GM12878 (cell line): ENCODE results near the gene MSH2. TPM values are rescaled to one million over a fixed set of nuclear protein-coding genes. Genes with fewer than 3 reads are reported as not detected.
"Not testable (repeated sequence)": the region's sequence is repeated elsewhere in the genome, so short reads cannot be mapped to it uniquely, and the experiment has no call there.

Source experiments
- ATAC-seq: fragments of 200-7000 bp; cut with Tn5 transposase; 3 replicates; pipeline ENCODE4 v1.9.1; 2020; ENCODE audit warnings: mild to moderate bottlenecking, moderate library complexity
- BruUV-seq: library from RNA; stranded (reverse); fragments of 400-500 nt; replicated peaks from 2 replicates; lab custom pipeline; 2021; lab: Mats Ljungman, UMichigan
- CTCF ChIA-PET: fragments of 300-600 bp; sonication (Branson Sonifier 250); formaldehyde crosslinking; extraction: SDS; loops from one replicate; lab custom pipeline; 2021; ENCODE audit warnings: inconsistent platforms; lab: Yijun Ruan, JAX
- POLR2A ChIA-PET: fragments of 350-600 bp; formaldehyde crosslinking; extraction: SDS; loops from one replicate; lab custom pipeline; 2021; ENCODE audit warnings: inconsistent platforms; lab: Charles Lee
- RAD21 ChIA-PET: fragments of 300-600 bp; sonication (Branson Sonifier 250); formaldehyde crosslinking; loops from one replicate; lab custom pipeline; 2023; ENCODE audit warnings: antibody characterized with exemption; ENCODE audit not compliant: unreplicated experiment; lab: Charles Lee
- SMC1A ChIA-PET: fragments of 300-600 bp; sonication (Branson Sonifier 250); formaldehyde crosslinking; loops from one replicate; lab custom pipeline; 2023; ENCODE audit not compliant: unreplicated experiment, uncharacterized antibody; lab: Charles Lee
- DNase-seq: peaks from one replicate; pipeline ENCODE4 v3.0.0-alpha.2; 2011; ENCODE audit warnings: low read depth, low spot score
- FAIRE-seq: peaks from 3 replicates; lab custom pipeline; 2011; peaks lifted over from hg19 to GRCh38; lab: Jason Lieb, UNC
- H2AFZ ChIP-seq: 2 replicates; pipeline ENCODE4 v1.6.0; 2011; ENCODE audit warnings: low read depth, low read length, control low read depth; ENCODE audit not compliant: control insufficient read depth
- H3K27ac ChIP-seq: 2 replicates; pipeline ENCODE4 v1.5.1; 2011; ENCODE audit warnings: control low read depth; ENCODE audit not compliant: control insufficient read depth, insufficient read depth
- H3K27me3 ChIP-seq, 2 experiments: replicated peaks in 1 of 2; 2 replicates each; pipeline versions ENCODE4 v1.6.0 to v1.6.1; 2011; ENCODE audit warnings: low read length in 1 of 2; ENCODE audit not compliant: control insufficient read depth in 2 of 2, insufficient read depth in 2 of 2
- H3K36me3 ChIP-seq, 2 experiments: 2 replicates each; pipeline ENCODE4 v1.5.1; 2011; ENCODE audit warnings: low read length in 1 of 2; ENCODE audit not compliant: control insufficient read depth in 2 of 2, insufficient read depth in 2 of 2
- H3K4me1 ChIP-seq: 2 replicates; pipeline ENCODE4 v1.6.1; 2011; ENCODE audit warnings: mild to moderate bottlenecking, low read length, moderate library complexity, mixed read lengths; ENCODE audit not compliant: control insufficient read depth, insufficient read depth
- H3K4me2 ChIP-seq: 2 replicates; pipeline ENCODE4 v1.6.0; 2011; ENCODE audit warnings: control low read depth; ENCODE audit not compliant: control insufficient read depth, insufficient read depth
- H3K4me3 ChIP-seq: fragments of 200-600 bp; sonication (generic); 2 replicates; pipeline ENCODE4 v1.5.1; 2016
- H3K79me2 ChIP-seq: 2 replicates; pipeline ENCODE4 v1.6.0; 2011; ENCODE audit warnings: low read length; ENCODE audit not compliant: control insufficient read depth, insufficient read depth
- H3K9ac ChIP-seq: 2 replicates; pipeline ENCODE4 v1.8.0; 2011; ENCODE audit warnings: low read length, control low read depth, mixed read lengths; ENCODE audit not compliant: control insufficient read depth, insufficient read depth
- H3K9me3 ChIP-seq: replicated peaks from 3 replicates; pipeline ENCODE4 v1.5.1; 2011; ENCODE audit warnings: mild to moderate bottlenecking, low read length; ENCODE audit not compliant: control insufficient read depth, insufficient read depth
- H4K20me1 ChIP-seq: 2 replicates; pipeline ENCODE4 v1.6.0; 2011; ENCODE audit not compliant: control insufficient read depth, insufficient read depth
- NRF1 ChIP-seq: conservative IDR thresholded peaks from 2 replicates; pipeline ENCODE4 v1.6.1; 2011; ENCODE audit warnings: mild to moderate bottlenecking, low read depth, low read length, improper control_type of control experiment
- WGBS: methylation state at CpG from one replicate; pipeline ENCODE4 v1.1.6; 2016; ENCODE audit warnings: low lambda C conversion rate; ENCODE audit not compliant: insufficient replicate concordance, insufficient coverage; ENCODE audit errors: missing lambda C conversion rate; 5-methylcytosine and 5-hydroxymethylcytosine counted together
- in situ Hi-C: fragments of 300-500 bp; cut with MboI; formaldehyde crosslinking; loops from 9 replicates; pipeline ENCODE4 v1.14.3; 2018; ENCODE audit warnings: mixed read lengths
- intact Hi-C: fragments of 100-400 bp; cut with micrococcal nuclease; formaldehyde crosslinking; loops from one replicate; pipeline ENCODE4 v1.14.2; 2022; ENCODE audit not compliant: unreplicated experiment
- polyA plus RNA-seq, 11 experiments: library from polyadenylated mRNA; depleted of rRNA in 4 of 11; unstranded in 6 of 11; stranded (reverse) in 5 of 11; fragments of >200 nt; fragmentation: Nextera tagmentation in 4 of 11; fragmentation: Illumina TruSeq in 1 of 11; extraction: Ambion mirVana in 4 of 11; extraction: Trizol in 1 of 11; gene quantifications; 1 replicate in 1 of 11; 2 replicates in 10 of 11; pipeline versions ENCODE4 v1.2.1 to v1.2.3, GENCODE V29; 2011 to 2016; ENCODE audit warnings: inconsistent platforms in 2 of 11, missing spikeins in 2 of 11, low read depth in 1 of 11
- total RNA-seq, 4 experiments: library from RNA; depleted of rRNA in 3 of 4; stranded (reverse); fragments of >200 nt in 3 of 4; fragmentation: Illumina TruSeq in 1 of 4; extraction: Trizol in 1 of 4; gene quantifications; 2 replicates each; pipeline versions ENCODE4 v1.2.1 to v1.2.3, GENCODE V29; 2013 to 2021

Gene MSH2
- total and polyA plus RNA-seq, 10 of the 15 experiments (the other 5 are each of a cell fraction or from before 2014, with no cell fraction given), result 24.3 to 94.4 (median 55.5) TPM

DNA sequence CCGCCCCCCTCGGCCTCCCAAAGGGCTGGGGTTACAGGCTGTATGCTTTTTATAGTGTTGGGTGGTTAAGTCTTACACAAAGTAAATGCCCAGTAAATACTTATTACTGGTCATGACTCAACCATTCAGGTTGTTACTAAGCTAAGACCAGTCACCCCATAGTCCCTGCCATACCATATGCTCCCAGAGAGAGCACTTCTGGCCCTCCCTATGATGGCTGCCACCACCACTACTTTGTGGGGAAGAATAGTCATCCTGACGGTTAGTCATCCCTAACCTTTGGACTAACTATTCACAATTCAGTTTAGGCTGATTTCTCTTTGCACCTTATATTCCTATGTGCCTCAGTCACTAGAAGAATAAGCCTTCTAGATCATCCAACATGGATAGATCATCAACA lies 42.0 kb upstream of the MSH2 start:
- DNase-seq (no peak), ATAC-seq (no peak)
- 44% methylated on average over 3 of the region's 3 CpGs for WGBS
- H3K4me3 ChIP-seq, result no peak overlapping the region
- H3K79me2 ChIP-seq, result no peaks in the 10 kb centered on the region
- no peaks in the 10 kb centered on the region for H3K4me1 ChIP-seq
- RAD21 ChIA-PET, result no interaction called here
- no peak overlapping the region for H3K4me2 ChIP-seq
- no peaks in the 10 kb centered on the region for H3K9me3 ChIP-seq
- BruUV-seq, result no TSS peak
- intact Hi-C loops, result no loop called here
- H2AFZ ChIP-seq, result no peak overlapping the region
- no peaks in the 10 kb centered on the region for H3K27me3 ChIP-seq
- TF ChIP-seq NRF1, result no peak
- TF ChIP-seq, all 136 proteins: peak for 0
- Histone ChIP-seq H3K36me3 (no peaks in the 10 kb centered on the region), H4K20me1 (no peaks in the 10 kb centered on the region; the same call in 1 of the 2 replicates), H3K27ac (no peak overlapping the region), H3K9ac (no peak overlapping the region)
- ChIA-PET CTCF (no interaction called here), SMC1A (interaction anchor here (0.6 kb wide), 1 partner anchor 444 kb away, joined by 5 read pairs; no protein-coding TSS in a partner anchor), POLR2A (no interaction called here)
- in situ Hi-C loops, result no loop called here
- FAIRE-seq, result no peak

DNA sequence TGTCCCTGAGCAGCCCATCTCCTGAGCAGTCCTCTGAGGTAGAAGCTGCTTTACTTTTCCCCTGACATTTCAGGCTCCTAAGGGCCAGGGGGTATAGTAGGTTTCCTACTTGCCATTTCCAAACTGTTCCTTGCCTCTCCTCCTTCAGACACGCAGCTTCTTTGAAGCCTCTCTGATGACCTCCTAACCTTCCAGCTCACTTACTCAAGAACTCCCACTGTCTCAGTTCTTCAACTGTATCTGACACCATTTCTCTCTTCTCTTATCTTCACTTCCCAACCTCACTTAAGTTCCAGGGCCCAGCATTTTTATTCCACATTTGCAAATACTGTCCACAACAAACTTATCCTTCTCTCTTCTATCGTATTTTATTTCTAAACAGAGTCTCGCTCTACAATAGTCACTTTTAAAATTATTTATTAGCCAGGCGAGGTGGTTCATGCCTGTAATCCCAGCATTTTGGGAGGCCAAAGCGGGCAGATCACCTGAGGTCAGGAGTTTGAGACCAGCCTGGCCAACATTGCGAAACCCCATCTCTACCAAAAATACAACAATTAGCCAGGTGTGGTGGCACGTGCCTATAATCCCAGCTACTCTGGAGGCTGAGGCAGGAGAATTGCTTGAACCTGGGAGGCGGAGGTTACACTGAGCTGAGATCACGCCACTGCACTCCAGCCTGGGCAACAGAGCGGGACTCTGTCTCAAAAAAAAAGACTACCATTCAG lies 41.3 kb upstream of the MSH2 start:
- DNase-seq, H3K9ac ChIP-seq, ATAC-seq, in situ Hi-C loops, H3K4me2 ChIP-seq, H3K4me3 ChIP-seq, H3K4me1 ChIP-seq, intact Hi-C loops, FAIRE-seq, H4K20me1 ChIP-seq, H3K9me3 ChIP-seq, H3K27ac ChIP-seq, BruUV-seq, POLR2A ChIA-PET, H2AFZ ChIP-seq, H3K79me2 ChIP-seq, RAD21 ChIA-PET, H3K27me3 ChIP-seq, H3K36me3 ChIP-seq: not testable (repeated sequence)
- ChIA-PET CTCF (interaction anchor here (0.5 to 0.8 kb wide), 2 partner anchors 12 to 96 kb away, joined by 3 read pairs; no protein-coding TSS in a partner anchor), SMC1A (interaction anchor here (0.6 kb wide), 1 partner anchor 443 kb away, joined by 5 read pairs; no protein-coding TSS in a partner anchor)
- 63% methylated on average over 10 of the region's 10 CpGs for WGBS
